Measurements from ENCODE around the gene RBPJ.

RBPJ gene

DNA sequence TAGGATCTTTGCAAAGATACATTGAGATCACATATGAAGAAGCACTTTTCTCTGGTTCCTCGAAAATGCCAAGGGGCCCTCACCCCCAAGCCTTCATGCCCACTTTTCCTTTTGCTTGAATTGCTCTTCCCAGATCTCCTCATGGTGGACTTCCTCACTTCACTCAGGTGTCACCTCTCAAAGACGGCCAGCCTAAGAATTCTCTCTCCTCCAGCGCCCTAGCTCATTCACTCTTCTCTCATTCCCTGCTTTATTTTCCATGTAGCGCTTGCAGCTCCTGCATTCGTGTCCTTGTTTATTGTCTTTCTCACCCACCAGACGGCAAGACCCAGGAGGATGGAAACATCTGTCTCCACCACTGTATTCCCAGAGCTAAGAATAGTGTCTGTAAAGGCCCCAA, 136.6 kb downstream of the RBPJ start:
- TF ChIP-seq TAF1 (IDR thresholded peaks at IDR 0.05; ENCODE audit: borderline replicate concordance, insufficient read depth, low read length), result no peak
- TF ChIP-seq POLR2AphosphoS5 (IDR thresholded peaks at IDR 0.05; ENCODE audit: low read depth, low read length), result no peak
- no peak for TF ChIP-seq FOXP2 (optimal IDR thresholded peaks at IDR 0.05; ENCODE audit: borderline replicate concordance, extremely low read depth, extremely low read length, insufficient read depth)
- TF ChIP-seq, protein P1, sequence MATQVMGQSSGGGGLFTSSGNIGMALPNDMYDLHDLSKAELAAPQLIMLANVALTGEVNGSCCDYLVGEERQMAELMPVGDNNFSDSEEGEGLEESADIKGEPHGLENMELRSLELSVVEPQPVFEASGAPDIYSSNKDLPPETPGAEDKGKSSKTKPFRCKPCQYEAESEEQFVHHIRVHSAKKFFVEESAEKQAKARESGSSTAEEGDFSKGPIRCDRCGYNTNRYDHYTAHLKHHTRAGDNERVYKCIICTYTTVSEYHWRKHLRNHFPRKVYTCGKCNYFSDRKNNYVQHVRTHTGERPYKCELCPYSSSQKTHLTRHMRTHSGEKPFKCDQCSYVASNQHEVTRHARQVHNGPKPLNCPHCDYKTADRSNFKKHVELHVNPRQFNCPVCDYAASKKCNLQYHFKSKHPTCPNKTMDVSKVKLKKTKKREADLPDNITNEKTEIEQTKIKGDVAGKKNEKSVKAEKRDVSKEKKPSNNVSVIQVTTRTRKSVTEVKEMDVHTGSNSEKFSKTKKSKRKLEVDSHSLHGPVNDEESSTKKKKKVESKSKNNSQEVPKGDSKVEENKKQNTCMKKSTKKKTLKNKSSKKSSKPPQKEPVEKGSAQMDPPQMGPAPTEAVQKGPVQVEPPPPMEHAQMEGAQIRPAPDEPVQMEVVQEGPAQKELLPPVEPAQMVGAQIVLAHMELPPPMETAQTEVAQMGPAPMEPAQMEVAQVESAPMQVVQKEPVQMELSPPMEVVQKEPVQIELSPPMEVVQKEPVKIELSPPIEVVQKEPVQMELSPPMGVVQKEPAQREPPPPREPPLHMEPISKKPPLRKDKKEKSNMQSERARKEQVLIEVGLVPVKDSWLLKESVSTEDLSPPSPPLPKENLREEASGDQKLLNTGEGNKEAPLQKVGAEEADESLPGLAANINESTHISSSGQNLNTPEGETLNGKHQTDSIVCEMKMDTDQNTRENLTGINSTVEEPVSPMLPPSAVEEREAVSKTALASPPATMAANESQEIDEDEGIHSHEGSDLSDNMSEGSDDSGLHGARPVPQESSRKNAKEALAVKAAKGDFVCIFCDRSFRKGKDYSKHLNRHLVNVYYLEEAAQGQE (IDR thresholded peaks at IDR 0.05; ENCODE audit: insufficient read depth in 1 of 2, low read depth in 2 of 2, low read length in 2 of 2), result no peak
- no peak for TF ChIP-seq SIN3A (IDR thresholded peaks at IDR 0.05; ENCODE audit: borderline replicate concordance, insufficient read depth, low read length)

DNA sequence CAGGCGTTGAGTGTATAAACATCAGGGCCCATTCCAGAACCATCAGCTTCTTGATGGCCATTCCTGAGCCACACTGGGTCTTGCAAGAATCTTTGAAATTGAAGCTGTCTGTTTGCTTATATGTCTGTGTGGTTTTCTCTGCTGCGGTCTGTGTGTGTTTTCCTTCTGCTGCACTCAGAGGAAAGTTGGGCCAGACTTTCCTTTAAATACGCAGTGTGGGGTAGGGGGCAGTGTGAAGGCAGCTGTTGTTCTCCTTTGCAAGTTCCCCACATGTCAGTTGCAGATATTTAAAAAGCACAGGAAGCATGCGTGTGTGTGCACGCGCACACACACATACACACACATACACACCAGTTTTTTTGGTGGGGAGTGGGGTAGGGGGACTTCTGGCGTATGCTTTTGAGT, 137.3 kb downstream of the RBPJ start:
- TF ChIP-seq, protein P1 (IDR thresholded peaks at IDR 0.05; ENCODE audit: insufficient read depth in 1 of 2, low read depth in 2 of 2, low read length in 2 of 2), result no peak
- TF ChIP-seq POLR2AphosphoS5 (IDR thresholded peaks at IDR 0.05; ENCODE audit: low read depth, low read length) (no peak), SIN3A (IDR thresholded peaks at IDR 0.05; ENCODE audit: borderline replicate concordance, insufficient read depth, low read length) (no peak), FOXP2 (optimal IDR thresholded peaks at IDR 0.05; ENCODE audit: borderline replicate concordance, extremely low read depth, extremely low read length, insufficient read depth) (no peak), TAF1 (IDR thresholded peaks at IDR 0.05; ENCODE audit: borderline replicate concordance, insufficient read depth, low read length) (no peak)

DNA sequence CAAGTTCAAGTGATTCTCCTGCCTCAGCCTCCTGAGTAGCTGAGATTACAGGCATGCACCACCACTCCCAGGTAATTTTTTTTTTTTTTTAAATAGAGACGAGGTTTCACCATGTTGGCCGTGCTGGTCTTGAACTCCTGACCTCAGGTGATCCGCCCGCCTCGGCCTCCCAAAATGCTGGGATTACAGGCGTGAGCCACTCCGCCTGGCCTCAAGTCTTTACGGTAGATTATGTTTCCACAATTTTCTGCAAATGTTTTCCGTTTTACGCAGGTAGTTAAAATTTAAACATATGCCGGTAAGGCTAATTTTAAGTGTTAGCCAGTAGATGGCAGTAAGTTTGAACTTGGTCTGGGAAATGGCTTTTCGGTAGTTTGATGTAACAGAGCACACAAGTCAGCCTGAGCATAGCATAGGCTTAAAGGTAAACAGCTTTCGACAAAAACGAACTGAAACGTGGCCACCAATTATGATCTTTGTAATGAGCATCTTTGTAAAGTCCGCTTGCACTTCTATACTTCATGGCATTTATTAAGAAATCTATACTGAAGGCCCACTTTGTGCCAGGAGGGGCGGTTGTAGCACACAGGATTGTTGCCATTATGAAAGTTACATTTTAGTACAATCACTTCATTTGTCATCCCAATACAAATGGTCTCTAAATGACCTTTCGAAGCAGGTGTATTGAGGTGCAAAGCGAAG, 138.4 kb downstream of the RBPJ start:
- no peak for TF ChIP-seq SIN3A (IDR thresholded peaks at IDR 0.05; ENCODE audit: borderline replicate concordance, insufficient read depth, low read length)
- TF ChIP-seq TAF1 (IDR thresholded peaks at IDR 0.05; ENCODE audit: borderline replicate concordance, insufficient read depth, low read length), result no peak
- TF ChIP-seq FOXP2 (optimal IDR thresholded peaks at IDR 0.05; ENCODE audit: borderline replicate concordance, extremely low read depth, extremely low read length, insufficient read depth), result no peak
- TF ChIP-seq, protein P1 (IDR thresholded peaks at IDR 0.05; ENCODE audit: insufficient read depth in 1 of 2, low read depth in 2 of 2, low read length in 2 of 2), result no peak
- no peak for TF ChIP-seq POLR2AphosphoS5 (IDR thresholded peaks at IDR 0.05; ENCODE audit: low read depth, low read length)

DNA sequence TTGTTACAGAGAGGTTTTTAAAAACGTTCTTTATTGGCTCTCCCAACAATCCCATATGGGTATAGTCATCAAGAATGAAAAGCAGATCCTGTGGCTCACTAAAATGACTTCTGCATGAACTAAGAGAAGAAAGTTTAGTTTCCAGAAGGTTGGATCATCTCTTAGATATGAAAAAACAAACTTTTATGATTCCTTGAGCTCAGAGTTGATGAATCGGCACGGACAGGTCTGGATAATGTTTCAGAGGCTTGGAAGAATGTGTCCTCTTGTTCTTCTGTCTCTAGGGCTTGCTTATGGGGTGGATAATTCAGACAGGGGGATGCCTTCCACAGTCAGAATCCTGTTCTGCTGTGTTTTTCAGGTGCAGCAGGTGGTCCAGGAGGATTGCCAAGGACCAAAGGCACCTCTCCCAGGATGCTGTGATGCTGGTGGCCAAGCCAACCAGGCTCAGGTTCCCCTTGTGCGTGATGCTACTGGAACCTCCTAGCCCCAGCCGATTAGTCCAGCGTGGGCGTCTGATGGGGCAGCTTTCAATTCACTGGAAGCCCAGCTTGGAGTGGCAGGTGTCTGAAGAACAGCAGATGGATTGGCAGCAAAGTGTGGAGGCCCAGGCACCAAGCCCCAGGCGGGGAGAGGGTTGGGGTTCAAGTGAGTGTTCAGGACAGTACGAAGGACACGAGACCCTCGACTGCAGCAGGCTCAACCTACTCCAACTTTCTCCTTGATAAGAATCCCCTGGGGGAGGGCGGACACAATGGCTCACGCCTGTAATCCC, 139.1 kb downstream of the RBPJ start:
- TF ChIP-seq, protein P1 (IDR thresholded peaks at IDR 0.05; ENCODE audit: insufficient read depth in 1 of 2, low read depth in 2 of 2, low read length in 2 of 2), result no peak
- TF ChIP-seq FOXP2 (optimal IDR thresholded peaks at IDR 0.05; ENCODE audit: borderline replicate concordance, extremely low read depth, extremely low read length, insufficient read depth) (no peak), TAF1 (IDR thresholded peaks at IDR 0.05; ENCODE audit: borderline replicate concordance, insufficient read depth, low read length) (no peak)

Data from PFSK-1 (cell line).